Ectodermal cell (in vitro differentiated cells): Measurements from ENCODE around the gene CTCF.

Experiments
- H3K27ac ChIP-seq: 2 replicates; pipeline ENCODE4 v1.7.0; 2013; ENCODE audit warnings: mild to moderate bottlenecking, low read depth, low read length; ENCODE audit not compliant: insufficient read depth, poor library complexity, severe bottlenecking
- H3K27me3 ChIP-seq: 2 replicates; pipeline ENCODE4 v1.7.0; 2013; ENCODE audit warnings: mild to moderate bottlenecking, low read length; ENCODE audit not compliant: insufficient read depth, control insufficient read depth, poor library complexity, severe bottlenecking
- H3K36me3 ChIP-seq: one replicate; pipeline ENCODE4 v1.7.0; 2013; ENCODE audit warnings: low read length; ENCODE audit not compliant: control insufficient read depth, insufficient read depth
- H3K4me1 ChIP-seq: one replicate; pipeline ENCODE4 v1.7.0; 2013; ENCODE audit warnings: low read length; ENCODE audit not compliant: control insufficient read depth, insufficient read depth
- H3K4me3 ChIP-seq: 2 replicates; pipeline ENCODE4 v1.7.0; 2013; ENCODE audit warnings: low read depth, low read length, control low read depth; ENCODE audit not compliant: insufficient read depth
- H3K9me3 ChIP-seq: 2 replicates; pipeline ENCODE4 v1.7.0; 2013; ENCODE audit warnings: mild to moderate bottlenecking, low read length, moderate library complexity; ENCODE audit not compliant: control insufficient read depth
- WGBS, 2 experiments: methylation state at CpG; one replicate each; pipeline ENCODE4 v1.1.7; 2013; ENCODE audit warnings: missing lambda C conversion rate in 2 of 2; 5-methylcytosine and 5-hydroxymethylcytosine counted together

CTCF gene

DNA sequence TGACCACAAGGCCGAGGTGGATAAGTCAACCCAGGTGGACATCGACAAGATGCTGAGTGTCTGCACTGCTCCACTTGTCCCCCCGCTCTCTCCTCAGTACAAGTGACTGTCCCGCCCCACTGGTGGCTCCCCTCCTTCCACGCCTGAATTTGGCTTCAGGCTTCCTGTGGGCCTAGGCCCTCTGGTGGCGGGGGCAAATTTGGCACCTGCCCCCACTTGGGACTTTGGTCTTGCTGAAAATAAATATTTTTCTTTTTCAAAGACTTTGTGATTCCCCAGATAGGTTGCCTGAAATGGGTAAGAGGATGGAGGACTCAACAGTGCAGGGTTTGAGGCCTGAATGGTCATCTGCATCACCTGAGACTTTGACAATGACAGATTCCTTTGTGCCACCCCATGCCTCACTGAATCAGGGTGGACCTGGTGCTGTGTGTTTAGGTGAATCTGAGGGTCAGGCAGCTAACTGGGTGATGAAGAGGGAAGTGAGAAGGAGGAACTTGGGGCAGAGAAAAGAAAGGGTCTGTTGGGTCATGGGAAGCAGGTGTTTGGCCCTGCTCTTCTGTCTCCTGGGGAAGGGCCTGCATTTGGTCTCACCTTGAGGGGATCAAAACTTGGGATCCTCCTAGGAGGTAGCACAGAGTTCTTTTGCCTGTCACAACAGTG, 106.3 kb downstream of the CTCF start:
- no peak overlapping the region for H3K27ac ChIP-seq
- 91 to 92% methylated on average over 6 of the region's 6 CpGs for WGBS, 2 experiments
- H3K27me3 ChIP-seq, result peaks cover 3% of the 10 kb centered on the region
- no peak overlapping the region for H3K4me3 ChIP-seq
- peaks cover 13% of the 10 kb centered on the region for H3K4me1 ChIP-seq
- no peaks in the 10 kb centered on the region for H3K36me3 ChIP-seq
- H3K9me3 ChIP-seq, result no peaks in the 10 kb centered on the region

DNA sequence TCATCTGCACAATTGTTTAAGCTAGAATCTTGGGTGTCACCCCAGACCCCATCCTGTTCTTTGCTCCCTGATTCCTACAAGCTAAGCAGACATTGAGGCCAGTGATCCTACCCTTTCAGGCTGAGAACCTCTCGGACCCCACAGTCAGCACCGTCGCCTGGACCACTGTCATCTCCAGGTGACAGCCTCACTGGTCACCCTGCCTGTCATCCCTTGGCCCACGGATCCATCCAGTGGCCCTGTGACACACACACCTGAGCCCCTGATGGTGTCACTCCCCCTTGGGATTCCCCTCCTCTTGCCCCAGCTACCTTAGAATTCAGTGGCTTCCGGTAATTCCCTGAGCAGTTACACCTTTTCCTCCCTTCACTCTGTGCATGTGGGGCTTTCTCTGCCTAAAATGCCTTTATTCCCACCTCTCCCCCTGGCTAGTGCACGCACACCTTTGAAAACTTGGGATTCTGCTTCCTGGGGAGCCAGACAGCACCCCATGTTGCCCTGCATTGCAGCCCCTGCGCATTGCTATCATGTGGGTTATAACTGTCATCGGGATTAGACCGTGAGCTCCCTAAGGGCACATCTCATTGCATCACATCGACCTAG, 107.3 kb downstream of the CTCF start:
- WGBS, 2 experiments, result 91 to 93% methylated on average over 10 of the region's 10 CpGs
- Histone ChIP-seq H3K27me3 (peaks cover 3% of the 10 kb centered on the region), H3K9me3 (no peaks in the 10 kb centered on the region), H3K4me1 (peaks cover 13% of the 10 kb centered on the region), H3K36me3 (no peaks in the 10 kb centered on the region), H3K4me3 (no peak overlapping the region), H3K27ac (no peak overlapping the region)

DNA sequence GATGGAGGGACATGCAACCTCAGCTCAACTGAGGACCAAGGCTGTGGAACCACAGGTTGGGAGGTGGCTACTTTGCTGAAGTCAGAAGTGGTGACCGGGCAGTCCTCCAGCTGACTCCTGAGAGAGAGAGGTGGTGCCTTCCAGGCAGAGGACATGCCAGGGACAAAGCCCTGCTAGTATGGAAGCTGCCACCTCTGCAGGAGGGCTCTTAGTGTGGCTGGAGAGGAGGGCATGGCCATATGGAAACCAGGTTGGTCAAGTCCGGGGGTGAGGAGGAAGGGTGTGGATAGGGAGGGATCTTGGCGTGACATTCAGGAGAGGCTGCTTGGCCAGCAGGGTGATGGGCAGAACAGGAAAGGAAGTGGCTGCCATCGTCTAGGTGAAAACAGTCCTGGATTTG, 110.0 kb downstream of the CTCF start:
- Histone ChIP-seq H3K27ac (no peak overlapping the region), H3K4me1 (peaks cover 10% of the 10 kb centered on the region), H3K9me3 (no peaks in the 10 kb centered on the region), H3K4me3 (no peak overlapping the region), H3K36me3 (no peaks in the 10 kb centered on the region), H3K27me3 (peaks cover under 1% of the 10 kb centered on the region)
- 68 to 70% methylated on average over 4 of the region's 4 CpGs for WGBS, 2 experiments

DNA sequence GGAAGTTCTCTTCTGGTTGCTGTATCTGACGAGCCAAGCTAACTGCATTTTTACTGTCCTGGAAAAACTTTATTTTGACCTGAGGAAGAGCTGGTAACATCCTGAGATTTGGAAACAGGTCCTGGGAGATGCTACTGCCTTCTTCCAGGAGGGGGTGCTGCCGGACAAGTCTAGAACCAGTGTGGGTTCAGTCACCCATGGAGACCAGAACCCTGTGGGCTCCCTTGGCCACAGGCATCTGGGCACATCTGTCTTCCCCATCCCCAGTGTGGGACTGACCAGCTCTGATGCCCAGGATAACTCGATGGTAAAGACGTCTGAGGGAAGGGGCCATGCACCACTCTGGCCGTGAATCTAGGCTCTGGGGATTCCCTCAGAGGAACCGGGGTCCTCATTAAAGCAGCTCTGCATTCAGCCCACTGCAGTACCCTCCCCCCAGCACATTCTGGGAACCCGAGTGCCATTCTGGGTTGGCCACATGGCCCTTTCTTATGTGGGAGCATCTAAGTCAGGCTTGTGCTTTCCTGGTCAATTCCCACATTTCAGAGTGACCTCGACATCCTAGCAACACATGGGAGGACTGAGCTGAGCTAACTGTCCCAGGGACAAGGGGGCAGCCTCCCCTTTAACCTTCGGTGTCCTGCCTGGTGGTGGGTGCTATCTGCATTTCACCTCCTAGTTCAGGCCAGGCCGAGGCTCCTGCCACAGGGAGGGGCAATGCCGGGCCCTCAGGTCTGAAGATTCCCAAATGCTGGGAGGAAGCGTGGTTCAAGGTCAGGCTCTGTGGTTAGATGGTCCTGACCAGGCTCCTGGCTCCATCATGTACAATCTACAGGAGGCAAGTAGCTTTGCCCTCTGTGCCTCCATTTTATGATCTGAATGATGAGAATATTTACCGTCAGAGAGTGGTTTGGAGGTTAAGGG, 110.7 kb downstream of the CTCF start:
- Histone ChIP-seq H3K4me1 (peaks cover 3% of the 10 kb centered on the region), H3K4me3 (no peak overlapping the region), H3K36me3 (no peaks in the 10 kb centered on the region), H3K9me3 (no peaks in the 10 kb centered on the region), H3K27ac (no peak overlapping the region), H3K27me3 (no peaks in the 10 kb centered on the region)
- 76 to 81% methylated on average over 13 of the region's 13 CpGs for WGBS, 2 experiments

DNA sequence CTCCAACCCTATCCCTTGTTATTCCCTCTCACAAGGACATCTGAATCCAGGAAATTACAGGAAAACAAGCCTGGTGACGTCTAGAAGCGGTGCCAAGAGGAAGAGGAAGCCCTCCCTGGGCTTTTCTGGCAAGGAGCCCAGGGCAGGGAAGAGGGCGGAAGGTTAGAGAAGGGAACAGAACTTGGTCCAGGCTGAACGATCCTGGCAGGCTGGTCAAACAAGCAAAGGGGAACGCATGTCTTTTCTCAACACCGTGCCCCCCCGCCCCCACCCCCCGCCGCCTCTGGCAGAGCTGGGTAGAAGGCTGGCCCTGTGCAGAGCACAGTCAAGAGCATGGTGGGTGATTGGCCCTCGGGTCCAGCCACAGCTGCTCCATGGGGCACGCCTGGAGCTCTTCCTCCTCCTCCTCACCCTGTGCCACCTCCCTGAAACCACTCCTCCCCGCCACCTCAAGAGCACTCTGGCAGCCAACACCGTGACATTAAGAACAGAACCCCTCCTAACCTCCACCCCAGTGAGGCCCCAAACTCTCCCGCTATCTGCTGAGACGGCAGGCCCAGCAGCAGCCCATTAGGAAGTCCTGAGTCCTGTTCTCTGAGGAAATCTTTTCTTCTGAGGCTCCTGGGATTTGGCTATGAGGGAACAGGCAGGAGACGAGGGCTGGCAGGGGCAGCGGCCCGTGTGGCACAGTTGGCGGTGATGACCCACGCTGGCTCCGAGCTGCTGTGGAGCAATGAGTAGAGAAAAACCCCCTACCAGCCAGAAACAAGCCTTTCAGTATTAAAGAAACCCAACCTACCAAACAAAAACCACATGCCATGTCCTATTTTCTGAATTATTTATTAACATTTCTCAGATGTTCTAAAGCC, 111.6 kb downstream of the CTCF start:
- 91 to 93% methylated on average over 21 of the region's 21 CpGs for WGBS, 2 experiments
- Histone ChIP-seq H3K27me3 (no peaks in the 10 kb centered on the region), H3K36me3 (no peaks in the 10 kb centered on the region), H3K4me3 (no peak overlapping the region), H3K27ac (no peak overlapping the region), H3K4me1 (no peaks in the 10 kb centered on the region), H3K9me3 (no peaks in the 10 kb centered on the region)

DNA sequence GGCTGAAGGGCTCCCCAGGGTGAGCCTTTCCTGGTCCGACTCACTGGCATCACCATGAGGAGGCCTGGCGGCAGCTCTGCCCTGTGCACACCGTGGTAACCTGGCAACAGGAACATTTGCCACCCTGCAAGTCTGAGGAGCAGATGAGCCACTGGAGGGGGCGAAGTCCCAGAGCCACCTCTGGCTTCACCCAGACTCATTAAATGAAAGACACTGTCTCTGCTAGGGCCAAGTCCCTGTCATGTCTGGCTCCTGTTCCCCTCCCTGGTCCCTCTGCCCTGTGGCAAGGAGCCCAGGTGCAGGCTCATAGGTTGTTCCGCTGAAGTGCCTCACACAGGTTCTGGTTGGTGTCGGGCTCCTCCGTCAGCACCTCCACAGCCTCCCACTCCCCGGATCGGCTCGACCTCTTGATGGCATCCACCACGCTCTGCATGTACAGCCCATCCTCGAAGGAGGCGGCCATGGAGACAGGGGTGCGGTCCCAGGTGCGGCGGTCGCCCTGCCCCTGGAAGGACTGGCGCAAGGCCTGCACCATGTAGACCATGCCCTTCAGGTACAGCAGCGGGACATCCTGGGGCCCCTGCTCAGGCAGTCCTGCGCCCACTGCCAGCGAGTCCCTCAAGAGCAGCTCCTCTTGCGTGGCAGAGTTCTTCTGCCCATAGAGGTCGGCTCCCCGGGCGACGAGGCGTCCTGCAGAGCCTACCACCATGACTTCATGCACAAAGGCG, 112.7 kb downstream of the CTCF start:
- no peak overlapping the region for H3K4me3 ChIP-seq
- WGBS, 2 experiments, result 96% methylated on average over 28 of the region's 28 CpGs
- H3K36me3 ChIP-seq, result no peaks in the 10 kb centered on the region
- H3K27ac ChIP-seq, result no peak overlapping the region
- H3K9me3 ChIP-seq, result no peaks in the 10 kb centered on the region
- no peaks in the 10 kb centered on the region for H3K4me1 ChIP-seq
- no peaks in the 10 kb centered on the region for H3K27me3 ChIP-seq

DNA sequence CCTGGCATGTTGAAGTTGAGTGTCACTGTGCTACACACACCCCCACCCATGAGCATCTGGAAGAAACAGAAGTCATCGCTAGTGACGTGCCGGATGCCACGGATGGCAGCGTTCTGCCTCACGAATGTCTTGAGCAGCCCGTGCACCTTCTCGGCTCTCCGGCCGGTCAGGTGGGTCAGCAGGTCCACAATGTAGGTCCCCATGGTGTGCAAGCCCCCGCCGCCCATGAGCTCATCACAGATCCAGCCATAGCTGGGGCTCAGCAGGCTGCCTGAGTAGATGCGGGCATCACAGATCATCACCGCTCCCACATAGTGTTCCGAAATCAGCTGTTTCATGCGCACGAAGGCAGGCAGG, 113.2 kb downstream of the CTCF start:
- WGBS, 2 experiments, result 96 to 97% methylated on average over 17 of the region's 17 CpGs
- H3K36me3 ChIP-seq, result no peaks in the 10 kb centered on the region
- H3K4me1 ChIP-seq, result no peaks in the 10 kb centered on the region
- H3K9me3 ChIP-seq, result no peaks in the 10 kb centered on the region
- H3K4me3 ChIP-seq, result no peak overlapping the region
- no peak overlapping the region for H3K27ac ChIP-seq
- H3K27me3 ChIP-seq, result no peaks in the 10 kb centered on the region

DNA sequence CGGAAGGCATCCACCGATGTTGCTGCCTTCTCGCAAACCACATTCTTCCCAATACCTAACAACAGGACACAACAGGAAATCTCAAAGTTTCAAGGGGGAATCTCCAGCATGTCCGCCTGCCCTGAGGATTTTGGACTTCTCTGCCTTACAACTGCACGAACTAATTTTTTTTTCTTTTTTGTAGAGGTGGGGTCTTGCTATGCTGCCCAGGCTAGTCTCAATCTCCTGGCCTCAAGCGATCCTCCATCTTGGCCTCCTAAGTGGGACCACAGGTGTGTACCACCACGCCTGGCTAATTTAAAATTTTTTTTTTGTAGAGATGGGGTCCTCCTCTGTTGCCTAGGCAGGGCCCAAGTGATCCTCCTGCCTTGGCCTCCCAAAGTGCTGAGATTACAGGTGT, 113.7 kb downstream of the CTCF start:
- no peaks in the 10 kb centered on the region for H3K36me3 ChIP-seq
- H3K4me1 ChIP-seq, result no peaks in the 10 kb centered on the region
- no peak overlapping the region for H3K4me3 ChIP-seq
- WGBS, 2 experiments, result 92 to 95% methylated on average over 7 of the region's 7 CpGs
- no peaks in the 10 kb centered on the region for H3K27me3 ChIP-seq
- no peaks in the 10 kb centered on the region for H3K9me3 ChIP-seq
- H3K27ac ChIP-seq, result no peak overlapping the region

DNA sequence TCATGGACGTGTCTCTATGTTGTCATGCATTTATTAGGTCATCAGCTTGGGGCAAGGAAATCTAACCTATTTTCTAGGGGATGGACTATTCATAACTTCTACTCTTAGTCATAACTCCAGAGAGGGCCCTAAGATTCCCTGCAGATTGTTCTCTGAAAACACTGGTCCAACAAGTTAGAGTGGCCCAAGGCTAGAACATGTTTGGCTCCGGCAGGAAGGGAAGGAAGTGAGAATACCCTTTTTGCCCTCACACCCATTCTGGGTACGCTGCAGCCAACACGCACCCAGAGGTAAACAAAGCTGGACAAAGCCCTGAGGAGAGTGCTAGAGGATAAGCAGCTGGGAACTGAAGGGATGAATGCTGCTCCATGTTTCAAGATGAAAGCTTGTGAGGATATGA, 114.2 kb downstream of the CTCF start:
- Histone ChIP-seq H3K36me3 (no peaks in the 10 kb centered on the region), H3K4me1 (no peaks in the 10 kb centered on the region), H3K27me3 (no peaks in the 10 kb centered on the region), H3K9me3 (no peaks in the 10 kb centered on the region), H3K4me3 (no peak overlapping the region), H3K27ac (no peak overlapping the region)
- WGBS, 2 experiments, result 92% methylated on average over 4 of the region's 4 CpGs
